ENCODE results near the gene CTSS.

- no peak for TF ChIP-seq CTCF (IDR thresholded peaks at IDR 0.05; ENCODE audit: low read length)
- no peak for TF ChIP-seq EZH2 (optimal IDR thresholded peaks at IDR 0.05; ENCODE audit: low read depth, low read length)
- TF ChIP-seq EZH2phosphoT487 (IDR thresholded peaks at IDR 0.05; ENCODE audit: low read length), result no peak
Observed at GRCh38 chr1:150805899-150806298, 40.3 kb upstream of the CTSS start.

Data from MM.1S (cell line).